NT2/D1 (cell line): Measurements from ENCODE around the gene LRMDA.

ENCODE experiments used
- SUZ12 ChIP-seq: IDR thresholded peaks from 2 replicates; pipeline ENCODE4 v1.6.1; 2011; ENCODE audit not compliant: insufficient read length, insufficient read depth; ENCODE audit errors: extremely low read depth
- ZNF274 ChIP-seq: IDR thresholded peaks from 2 replicates; pipeline ENCODE4 v1.6.1; 2011; ENCODE audit warnings: mild to moderate bottlenecking, low read depth, low read length

DNA sequence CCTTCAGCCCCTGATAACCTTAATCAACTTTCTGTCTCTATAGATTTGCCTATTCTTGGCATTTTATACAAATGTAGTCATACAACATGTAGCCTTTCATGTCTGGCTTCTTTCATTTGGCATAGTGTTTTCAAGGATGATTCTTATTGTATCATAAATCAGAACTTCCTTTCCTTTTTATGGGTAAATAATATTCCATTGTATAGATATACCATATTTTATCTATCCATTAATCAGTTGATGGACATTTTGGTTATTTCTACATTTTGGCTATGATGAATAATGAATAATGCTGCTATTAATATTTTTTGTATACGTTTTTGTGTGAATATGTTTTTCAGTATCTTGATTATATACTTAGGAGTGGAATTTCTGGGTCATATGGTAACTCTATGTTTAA is 720.8 kb downstream of the LRMDA start:
- no peak for TF ChIP-seq ZNF274
- no peak for TF ChIP-seq SUZ12
